PFSK-1 (cell line): ENCODE data around the gene LRRC23.

ENCODE experiments used
- FOXP2 ChIP-seq: optimal IDR thresholded peaks from 2 replicates; pipeline ENCODE3; 2011; ENCODE audit warnings: borderline replicate concordance, control low read depth, inconsistent platforms; ENCODE audit not compliant: insufficient read depth; ENCODE audit errors: extremely low read length, extremely low read depth
- POLR2AphosphoS5 ChIP-seq: IDR thresholded peaks from 2 replicates; pipeline ENCODE4 v1.6.1; 2012; ENCODE audit warnings: low read depth, mild to moderate bottlenecking, control low read depth, low read length, moderate library complexity
- REST ChIP-seq, 2 experiments: IDR thresholded peaks; 2 replicates each; pipeline versions ENCODE4 v1.6.1 to v1.8.0; 2011 to 2012; ENCODE audit warnings: low read depth in 2 of 2, low read length in 2 of 2, control low read depth in 1 of 2, inconsistent platforms in 1 of 2, mild to moderate bottlenecking in 1 of 2, moderate library complexity in 1 of 2; ENCODE audit not compliant: insufficient read depth in 1 of 2
- SIN3A ChIP-seq: IDR thresholded peaks from 2 replicates; pipeline ENCODE4 v1.6.1; 2012; ENCODE audit warnings: mild to moderate bottlenecking, low read length, moderate library complexity, borderline replicate concordance; ENCODE audit not compliant: insufficient read depth
- TAF1 ChIP-seq: IDR thresholded peaks from 2 replicates; pipeline ENCODE4 v1.6.1; 2012; ENCODE audit warnings: low read length, control low read depth, borderline replicate concordance; ENCODE audit not compliant: insufficient read depth

Gene LRRC23

DNA sequence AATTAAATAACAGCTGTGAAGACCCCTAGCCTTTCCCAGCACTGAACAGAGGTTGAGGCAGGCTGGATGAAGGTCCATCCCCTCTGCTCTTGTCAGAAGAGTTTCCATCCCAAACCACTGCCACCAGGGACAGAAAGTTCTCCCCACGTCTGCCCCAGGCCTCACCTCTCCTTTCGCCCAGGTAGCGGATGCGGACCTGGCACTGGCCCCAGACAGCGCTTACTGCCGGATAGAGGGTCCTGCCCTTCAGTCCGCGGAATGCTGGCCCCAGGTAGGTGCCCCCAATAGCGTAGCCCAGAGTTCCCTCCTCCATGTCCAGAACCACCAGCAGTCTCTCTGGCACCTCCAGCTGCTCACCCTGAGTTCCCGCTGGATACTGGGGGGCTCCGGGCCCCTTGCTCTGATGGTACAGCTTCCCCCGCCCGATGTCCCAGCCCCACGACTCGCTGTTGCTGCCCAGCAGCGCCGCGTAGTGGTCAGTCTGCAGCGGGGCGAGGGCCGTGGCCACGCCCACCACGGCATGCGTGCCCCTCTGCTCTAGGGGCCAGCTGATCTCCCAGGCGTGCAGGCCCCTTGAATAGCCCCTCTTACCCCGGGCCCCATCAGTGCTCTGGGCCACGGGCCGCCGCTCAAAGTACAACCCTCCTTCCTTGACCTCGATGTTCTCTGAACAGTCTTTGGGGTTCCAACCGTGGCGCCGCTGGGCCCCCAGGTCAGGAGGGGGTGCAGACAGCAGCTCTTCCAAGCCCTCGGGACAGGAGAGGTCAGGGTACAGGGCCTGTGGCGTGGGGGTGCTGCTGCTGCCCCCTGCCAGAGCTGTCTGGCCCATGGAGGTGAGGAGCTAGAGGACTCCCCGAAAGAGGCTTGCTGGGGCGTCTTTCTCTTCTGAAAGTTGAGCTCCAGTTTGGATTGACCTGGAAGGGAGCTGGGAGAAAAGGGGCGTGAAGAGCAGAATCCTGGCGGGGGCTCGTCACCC is 32.3 kb upstream of the LRRC23 start:
- TF ChIP-seq SIN3A (peak; percentile 97), TAF1 (no peak; the same call in 1 of the 2 replicates), FOXP2 (no peak), POLR2AphosphoS5 (peak; percentile 53; the same call in 1 of the 2 replicates), REST (IDR thresholded peaks at IDR 0.05; ENCODE audit: insufficient read depth in 1 of 2, low read depth in 2 of 2, low read length in 2 of 2) (no peak)

- peak; percentile 84; the same call in 1 of the 2 replicates for TF ChIP-seq POLR2AphosphoS5
- TF ChIP-seq TAF1, result peak; percentile 71; the same call in 1 of the 2 replicates
- TF ChIP-seq REST (IDR thresholded peaks at IDR 0.05; ENCODE audit: insufficient read depth in 1 of 2, low read depth in 2 of 2, low read length in 2 of 2), result 0 out of 4 replicates have a peak, but pooled peaks of 1 of the 2 experiments have one; percentile 29
- peak; percentile 81; the same call in 1 of the 2 replicates for TF ChIP-seq SIN3A
- TF ChIP-seq FOXP2, result no peak
These were observed 31.3 kb upstream of the LRRC23 start, which contains the start of gene SPSB2 for GRCh38 chr12:6873094-6874014. Gene SPSB2 (minus strand): TSS chr12:6873303. CDS start chr12:6872901, 402 bp downstream.

- TF ChIP-seq REST (IDR thresholded peaks at IDR 0.05; ENCODE audit: insufficient read depth in 1 of 2, low read depth in 2 of 2, low read length in 2 of 2), result no peak
These were observed 21.4 kb upstream of the LRRC23 start for GRCh38 chr12:6883252-6883651.

DNA sequence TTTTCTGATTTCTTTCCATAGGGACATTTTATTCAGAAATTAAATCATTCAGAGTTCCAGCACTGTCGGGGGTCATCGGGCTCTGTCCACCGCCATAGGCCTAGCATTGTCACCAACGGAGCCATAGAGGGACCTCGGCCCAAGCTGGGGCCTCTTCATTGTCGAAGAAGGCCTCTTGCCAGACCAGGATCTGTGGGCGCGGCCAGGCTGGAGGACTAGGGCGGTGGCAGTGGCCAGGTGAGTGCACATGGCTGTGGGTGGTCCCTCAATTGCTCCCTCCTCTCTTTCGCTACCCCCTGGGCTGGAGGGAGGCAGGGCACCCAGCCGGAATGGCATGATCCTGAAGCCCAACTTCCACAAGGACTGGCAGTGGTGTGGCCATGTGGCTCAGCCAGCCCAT is 20.9 kb upstream of the LRRC23 start:
- TF ChIP-seq TAF1 (no peak), REST (IDR thresholded peaks at IDR 0.05; ENCODE audit: insufficient read depth in 1 of 2, low read depth in 2 of 2, low read length in 2 of 2) (no peak), POLR2AphosphoS5 (no peak), FOXP2 (no peak), SIN3A (no peak)
